Activated CD4-positive, CD25-positive, alpha-beta regulatory T cell treated with anti-CD3 and anti-CD28 coated beads, Interleukin-2, amount 50 U/mL, for 24 hours (primary cell): ENCODE data around the gene ATP9A.
"Not testable (repeated sequence)": the region's sequence is repeated elsewhere in the genome, so short reads cannot be mapped to it uniquely, and the experiment has no call there.

Source experiments
- ATAC-seq, 2 donors: fragments of 150-1000 bp; cut with Tn5 transposase; one replicate each; pipeline ENCODE4 v1.10.0; 2021; ENCODE audit warnings: mild to moderate bottlenecking in 1 of 2, moderate library complexity in 1 of 2

The ATP9A gene

GRCh38 chr20:51791626-51792025 is 23.4 kb upstream of the ATP9A start:
- no peak for ATAC-seq

DNA sequence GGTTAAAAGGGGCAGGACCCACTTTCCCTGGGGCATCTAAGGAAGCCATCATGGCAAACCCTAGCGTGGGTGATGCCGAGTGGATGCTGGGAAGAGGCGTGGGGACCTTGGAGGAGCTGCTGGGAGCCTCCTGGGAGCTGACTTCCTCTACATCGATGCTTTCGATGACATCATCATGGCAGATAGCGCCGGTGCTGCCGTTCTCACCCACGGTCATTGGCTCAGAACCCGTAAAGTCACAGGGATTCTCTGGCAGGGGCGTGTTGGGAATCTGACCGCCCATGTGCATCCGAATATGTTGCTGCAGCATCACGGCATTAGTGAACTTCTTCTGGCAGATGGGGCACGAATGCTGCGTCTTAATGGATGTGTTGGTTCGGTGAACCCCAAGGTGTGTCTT is 22.1 kb upstream of the ATP9A start:
- no peak for ATAC-seq

- no peak for ATAC-seq
Observed at GRCh38 chr20:51789434-51789833, 21.2 kb upstream of the ATP9A start.

- ATAC-seq: no peak
Observed at GRCh38 chr20:51788822-51789221, 20.6 kb upstream of the ATP9A start.

- ATAC-seq: no peak
Observed at GRCh38 chr20:51784299-51784698, 16.1 kb upstream of the ATP9A start.

- ATAC-seq: not testable (repeated sequence)
Observed at GRCh38 chr20:51778229-51778759, 10.1 kb upstream of the ATP9A start.

DNA sequence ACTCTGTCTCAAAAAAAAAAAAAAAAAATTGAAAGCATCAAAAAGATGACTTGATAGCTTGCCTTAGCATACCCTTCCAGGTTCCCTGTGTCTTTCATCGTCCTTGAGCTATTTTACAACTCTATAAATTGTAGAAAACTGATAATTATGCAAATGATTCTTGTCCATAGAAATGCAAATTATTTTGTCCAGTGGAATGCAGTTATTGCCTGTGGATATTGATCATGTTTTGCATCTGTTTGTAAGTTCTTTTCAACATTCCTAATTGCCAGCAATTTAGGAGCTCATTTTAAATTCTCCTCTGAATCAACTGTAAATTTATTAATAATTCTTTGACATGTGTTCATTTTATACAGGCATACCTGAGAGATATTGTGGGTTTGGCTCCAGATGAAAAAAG is 7.1 kb upstream of the ATP9A start:
- no peak for ATAC-seq

DNA sequence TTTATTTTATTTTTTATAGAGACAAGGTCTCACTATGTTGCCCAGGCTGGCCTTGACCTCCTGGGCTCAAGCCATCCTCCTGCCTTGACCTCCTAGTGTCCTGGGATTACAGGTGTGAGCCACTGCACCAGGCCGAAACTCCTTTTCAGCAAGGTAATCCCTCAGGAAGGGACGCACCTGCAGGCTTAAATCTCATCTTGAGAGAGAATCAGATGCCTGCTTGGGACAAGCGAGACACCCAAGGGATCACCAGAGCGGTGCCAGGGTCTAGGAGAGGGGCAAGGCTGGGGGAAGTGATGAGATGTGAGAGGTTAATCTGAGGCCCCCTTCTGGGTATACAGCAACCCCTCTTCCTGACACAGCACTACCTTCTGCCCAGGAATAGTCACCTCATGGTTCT is 4.0 kb upstream of the ATP9A start:
- no peak for ATAC-seq

GRCh38 chr20:51769976-51770615 is 1.9 kb upstream of the ATP9A start:
- ATAC-seq: no peak

GRCh38 chr20:51768759-51769517 is 748 bp upstream of the ATP9A start:
- peak in 1 of 2 donors; percentile 24 for ATAC-seq

DNA sequence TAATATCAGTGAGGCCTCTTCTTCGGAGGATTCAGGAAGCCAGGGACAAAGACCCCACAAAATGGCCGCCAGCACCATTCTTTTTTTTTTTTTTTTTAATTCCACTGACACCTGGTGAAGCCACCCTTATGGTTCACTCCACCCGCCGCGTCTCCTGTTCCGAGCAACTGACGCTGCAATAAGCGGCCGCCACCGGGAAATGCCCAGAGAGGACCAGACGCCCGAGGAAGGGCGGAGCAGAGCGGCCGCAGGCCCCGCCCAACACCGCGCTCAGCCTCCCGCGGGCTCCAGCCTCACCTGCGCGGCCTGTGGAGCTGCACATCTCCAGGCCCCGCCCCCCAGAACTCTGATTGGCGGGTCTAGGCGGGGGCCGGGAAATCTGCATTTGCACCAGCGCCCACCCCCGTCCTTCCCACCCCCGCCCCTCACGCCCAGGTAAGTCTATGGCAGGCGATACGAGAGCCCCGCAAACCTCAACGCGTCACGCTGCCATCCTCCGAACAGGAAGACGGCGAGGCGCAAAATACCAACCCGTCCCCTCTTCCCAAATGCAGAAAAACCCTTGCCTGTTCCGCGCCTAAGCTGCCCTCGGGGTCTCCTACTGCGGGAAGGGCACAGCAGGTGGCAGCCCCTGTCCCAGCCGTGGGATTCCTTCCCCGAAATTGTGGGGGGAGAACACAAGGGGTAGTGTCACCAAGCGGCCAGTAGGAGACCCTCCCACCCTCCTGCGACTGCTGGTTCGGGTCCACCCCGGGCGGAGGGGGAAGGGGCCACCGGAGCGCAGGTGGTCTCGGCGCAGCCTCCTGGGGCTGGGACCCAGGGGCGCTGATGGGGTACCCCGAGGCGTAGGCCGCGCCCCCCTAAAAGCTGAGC is 960 bp downstream of the ATP9A start:
- ATAC-seq: peak; percentile 67 to 76

- not testable (repeated sequence) for ATAC-seq
Observed at GRCh38 chr20:51765381-51765780, 2.8 kb downstream of the ATP9A start.

DNA sequence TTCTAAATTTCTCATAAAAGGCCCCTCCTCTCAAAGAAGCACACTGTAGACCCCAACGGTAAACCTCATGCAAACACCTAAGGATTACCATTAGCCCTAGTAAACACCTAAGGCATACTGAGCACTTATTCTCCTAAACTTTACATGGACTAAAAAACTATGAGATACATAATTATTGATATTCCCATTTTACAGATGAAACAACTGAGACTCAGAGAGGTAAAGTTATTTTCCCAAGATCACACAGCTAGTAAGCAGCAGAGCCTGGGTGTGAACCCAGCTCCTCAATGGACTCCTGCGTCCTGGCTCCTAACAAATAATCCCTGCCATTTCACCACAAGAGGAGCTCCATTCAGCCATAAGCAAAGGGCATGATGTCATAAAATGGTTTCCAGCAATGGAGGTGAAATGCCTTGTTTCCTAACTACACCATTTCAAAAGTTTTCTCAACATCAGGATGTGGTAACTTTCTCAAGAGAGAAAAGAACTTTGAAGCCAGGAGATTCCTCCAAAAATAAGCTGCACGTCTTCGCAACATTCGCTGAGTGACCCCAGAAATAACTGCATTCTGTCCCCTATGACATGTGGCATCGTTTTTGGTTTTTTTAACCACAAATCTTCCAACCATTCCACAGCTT is 4.1 kb downstream of the ATP9A start:
- ATAC-seq: no peak

- ATAC-seq: no peak
Observed at GRCh38 chr20:51760905-51761546, 7.2 kb downstream of the ATP9A start.

- no peak for ATAC-seq
Observed at GRCh38 chr20:51759769-51760510, 8.2 kb downstream of the ATP9A start.

DNA sequence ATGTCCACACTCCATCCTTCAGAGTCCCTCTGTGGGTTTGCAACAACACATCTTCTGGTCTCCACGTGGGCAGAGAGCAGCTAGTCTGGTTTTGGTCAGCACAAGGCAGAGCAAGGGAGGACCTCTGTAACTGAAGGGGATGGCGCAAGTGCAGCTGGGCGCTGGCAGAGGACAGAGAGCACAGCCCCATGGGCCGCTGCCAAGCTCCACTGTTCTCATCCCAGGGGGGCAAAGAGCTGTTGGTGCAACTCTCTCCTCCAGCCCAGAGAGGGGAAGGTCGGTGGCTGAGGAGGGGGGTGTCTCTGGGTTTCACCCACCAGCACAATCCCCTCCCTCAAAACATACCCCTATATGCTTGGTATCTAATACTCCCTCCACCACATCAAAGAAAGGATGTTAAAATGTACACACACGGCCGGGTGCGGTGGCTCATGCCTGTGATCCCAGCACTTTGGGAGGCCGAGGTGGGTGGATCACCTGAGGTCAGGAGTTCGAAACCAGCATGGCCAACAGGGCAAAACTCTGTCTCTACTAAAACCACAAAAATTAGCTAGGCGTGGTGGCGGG is 9.1 kb downstream of the ATP9A start:
- no peak for ATAC-seq

DNA sequence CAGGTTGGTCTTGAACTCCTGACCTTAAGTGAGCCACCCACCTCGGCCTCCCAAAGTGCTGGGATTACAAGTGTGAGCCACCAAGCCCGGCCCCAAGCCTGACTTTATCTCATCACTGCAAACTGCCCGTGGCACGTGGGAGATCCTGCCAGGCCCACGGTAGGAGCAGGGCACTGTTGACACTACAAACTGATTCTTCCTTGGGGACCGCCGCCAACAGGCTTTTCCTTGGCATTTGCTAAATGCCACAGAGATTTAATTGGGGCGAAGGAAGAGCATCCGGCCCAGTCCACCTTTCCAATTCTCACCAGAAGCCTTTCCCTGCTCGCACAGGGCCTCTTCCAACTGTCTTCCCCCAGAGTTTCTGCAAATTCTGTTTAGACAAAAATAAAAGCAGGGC is 11.0 kb downstream of the ATP9A start:
- no peak for ATAC-seq

- no peak for ATAC-seq
Observed at GRCh38 chr20:51756653-51757052, 11.5 kb downstream of the ATP9A start.

DNA sequence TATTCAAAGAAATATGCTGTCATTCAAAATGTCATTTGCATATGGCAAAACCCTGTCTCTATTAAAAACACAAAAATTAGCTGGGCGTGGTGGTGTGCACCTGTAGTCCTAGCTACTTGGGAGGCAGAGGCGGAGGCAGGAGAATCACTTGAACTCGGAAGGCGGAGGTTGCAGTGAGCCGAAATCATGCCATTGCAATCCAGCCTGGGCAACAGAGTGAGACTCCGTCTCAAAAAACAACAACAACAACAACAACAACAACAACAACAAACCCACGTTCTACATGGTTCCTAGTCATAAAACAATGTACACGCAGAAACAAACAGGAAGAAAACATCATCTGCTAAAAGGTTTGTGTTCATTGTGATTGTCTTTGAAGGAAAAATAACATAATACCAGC is 15.0 kb downstream of the ATP9A start:
- not testable (repeated sequence) for ATAC-seq

GRCh38 chr20:51752343-51752951 is 15.7 kb downstream of the ATP9A start:
- ATAC-seq: no peak
